SKM-1 treated with dmso at 0.1 percent for 144 hours (cell line): ENCODE measurements around the gene GPRC5A.
"Not testable (repeated sequence)": the region's sequence is repeated elsewhere in the genome, so short reads cannot be mapped to it uniquely, and the experiment has no call there.

Experiments used
- DNase-seq: peaks from one replicate; lab custom pipeline; 2025; ENCODE audit not compliant: unreplicated experiment; lab: John Stamatoyannopoulos, UW

The GPRC5A gene

GRCh38 chr12:12891080-12891880, at the start of gene GPRC5A:
Gene GPRC5A (plus strand): TSS chr12:12891562. CDS start chr12:12908250, 16,688 bp downstream.
- DNase-seq = no peak

GRCh38 chr12:12845794-12846243, 45.5 kb upstream of the GPRC5A start:
- no peak for DNase-seq

- DNase-seq = not testable (repeated sequence)
These were observed 44.6 kb upstream of the GPRC5A start for GRCh38 chr12:12846780-12847179.

GRCh38 chr12:12853435-12853834, 37.9 kb upstream of the GPRC5A start:
- DNase-seq = no peak

- no peak for DNase-seq
These were observed 31.7 kb upstream of the GPRC5A start for GRCh38 chr12:12859690-12860089.

- DNase-seq = no peak
These were observed 27.1 kb upstream of the GPRC5A start for GRCh38 chr12:12864243-12864642.

GRCh38 chr12:12868477-12869235, 22.7 kb upstream of the GPRC5A start:
- DNase-seq = no peak

- DNase-seq = no peak
These were observed 20.9 kb upstream of the GPRC5A start for GRCh38 chr12:12870465-12870864.

GRCh38 chr12:12871587-12872138, 19.7 kb upstream of the GPRC5A start:
- DNase-seq = no peak

GRCh38 chr12:12872139-12872933, 19.0 kb upstream of the GPRC5A start:
- DNase-seq = no peak

- no peak for DNase-seq
These were observed 18.5 kb upstream of the GPRC5A start for GRCh38 chr12:12872934-12873275.

- no peak for DNase-seq
These were observed 17.3 kb upstream of the GPRC5A start for GRCh38 chr12:12874029-12874428.

- DNase-seq = not testable (repeated sequence)
These were observed 16.1 kb upstream of the GPRC5A start for GRCh38 chr12:12875301-12875700.

- no peak for DNase-seq
These were observed 14.1 kb upstream of the GPRC5A start for GRCh38 chr12:12877153-12877768.

- DNase-seq = no peak
These were observed 13.4 kb upstream of the GPRC5A start for GRCh38 chr12:12877781-12878455.

- no peak for DNase-seq
These were observed 10.8 kb upstream of the GPRC5A start for GRCh38 chr12:12880537-12880936.

- DNase-seq = no peak
These were observed 10.0 kb upstream of the GPRC5A start for GRCh38 chr12:12881151-12881909.

- DNase-seq = no peak
These were observed 9.1 kb upstream of the GPRC5A start for GRCh38 chr12:12882288-12882687.

GRCh38 chr12:12883369-12884001, 7.9 kb upstream of the GPRC5A start:
- no peak for DNase-seq
